CD14-positive monocyte (primary cell): Measurements from ENCODE around the gene TANGO2. TPM values are rescaled to one million over a fixed set of nuclear protein-coding genes. Genes with fewer than 3 reads are reported as not detected.

ENCODE experiments used
- DNase-seq, 3 donors: peaks; one replicate each; pipeline ENCODE4 v3.0.0-alpha.2; 2011 to 2022
- H2AFZ ChIP-seq: 2 replicates; pipeline ENCODE4 v1.6.0; 2012; ENCODE audit warnings: mild to moderate bottlenecking, low read depth, low read length, inconsistent platforms; ENCODE audit not compliant: insufficient read depth, poor library complexity, severe bottlenecking
- H3K27ac ChIP-seq, 2 donors: 1 replicate in 1 of 2; 2 replicates in 1 of 2; pipeline ENCODE4 v1.5.1; 2012 to 2013; ENCODE audit warnings: low read length in 2 of 2, control low read depth in 1 of 2, inconsistent platforms in 1 of 2, low read depth in 1 of 2, mild to moderate bottlenecking in 1 of 2
- H3K27me3 ChIP-seq, 2 donors: one replicate each; pipeline versions ENCODE4 v1.6.0 to v1.6.1; 2011 to 2013; ENCODE audit warnings: low read length in 2 of 2; ENCODE audit not compliant: control insufficient read depth in 2 of 2, insufficient read depth in 2 of 2
- H3K36me3 ChIP-seq, 2 donors: replicated peaks in 1 of 2; 1 replicate in 1 of 2; 2 replicates in 1 of 2; pipeline versions ENCODE4 v1.5.1 to v1.6.1; 2012 to 2013; ENCODE audit warnings: low read length in 2 of 2, control low read depth in 1 of 2, inconsistent platforms in 1 of 2, mild to moderate bottlenecking in 1 of 2; ENCODE audit not compliant: insufficient read depth in 2 of 2, control insufficient read depth in 1 of 2
- H3K4me1 ChIP-seq, 2 donors: 1 replicate in 1 of 2; 2 replicates in 1 of 2; pipeline versions ENCODE4 v1.5.1 to v1.6.1; 2012 to 2013; ENCODE audit warnings: low read length in 2 of 2, control low read depth in 1 of 2, inconsistent platforms in 1 of 2, mild to moderate bottlenecking in 1 of 2, moderate library complexity in 1 of 2; ENCODE audit not compliant: insufficient read depth in 2 of 2, control insufficient read depth in 1 of 2
- H3K4me2 ChIP-seq: replicated peaks from 2 replicates; pipeline ENCODE3; 2012; ENCODE audit warnings: low read length, moderate library complexity, mild to moderate bottlenecking; ENCODE audit not compliant: poor library complexity, severe bottlenecking; ENCODE audit errors: extremely low read depth
- H3K4me3 ChIP-seq, 3 experiments: fragments of 200-600 bp in 1 of 3; sonication (generic) in 1 of 3; replicated peaks in 1 of 3; 1 replicate in 2 of 3; 2 replicates in 1 of 3; pipeline ENCODE4 v1.5.1; 2011 to 2013; ENCODE audit warnings: low read length in 3 of 3, mild to moderate bottlenecking in 3 of 3, control low read depth in 2 of 3, low read depth in 2 of 3, inconsistent platforms in 1 of 3, moderate library complexity in 1 of 3
- H3K79me2 ChIP-seq: 2 replicates; pipeline ENCODE4 v1.6.0; 2012; ENCODE audit warnings: mild to moderate bottlenecking, control low read depth, inconsistent platforms, low read length, moderate library complexity; ENCODE audit not compliant: insufficient read depth
- H3K9ac ChIP-seq: 2 replicates; pipeline ENCODE4 v1.6.0; 2017; ENCODE audit warnings: low read length, mild to moderate bottlenecking; ENCODE audit not compliant: insufficient read depth, poor library complexity, severe bottlenecking
- H3K9me3 ChIP-seq, 2 donors: replicated peaks in 1 of 2; 1 replicate in 1 of 2; 2 replicates in 1 of 2; pipeline versions ENCODE4 v1.5.1 to v1.6.1; 2012 to 2013; ENCODE audit warnings: low read length in 2 of 2, control low read depth in 1 of 2; ENCODE audit not compliant: control insufficient read depth in 1 of 2, insufficient read depth in 1 of 2
- H4K20me1 ChIP-seq: 2 replicates; pipeline ENCODE4 v1.6.0; 2012; ENCODE audit warnings: mild to moderate bottlenecking, low read length, control low read depth, moderate library complexity; ENCODE audit not compliant: insufficient read depth
- H3K27ac Mint-ChIP-seq, 7 donors: one replicate each; pipeline ENCODE4 v1.8.0; 2020; ENCODE audit warnings: mild to moderate bottlenecking in 7 of 7, mixed read lengths in 7 of 7, moderate library complexity in 6 of 7, inconsistent platforms in 2 of 7
- H3K27me3 Mint-ChIP-seq, 3 donors: one replicate each; pipeline ENCODE4 v1.8.0; 2021 to 2022; ENCODE audit warnings: low read depth in 3 of 3, mild to moderate bottlenecking in 3 of 3, mixed read lengths in 3 of 3, moderate library complexity in 3 of 3, inconsistent platforms in 1 of 3
- H3K36me3 Mint-ChIP-seq, 2 donors: one replicate each; pipeline ENCODE4 v1.8.0; 2020; ENCODE audit warnings: mixed read lengths in 2 of 2, inconsistent platforms in 1 of 2, mild to moderate bottlenecking in 1 of 2
- H3K4me1 Mint-ChIP-seq: one replicate; pipeline ENCODE4 v1.8.0; 2020; ENCODE audit warnings: mild to moderate bottlenecking, mixed read lengths
- H3K4me3 Mint-ChIP-seq, 2 donors: one replicate each; pipeline ENCODE4 v1.8.0; 2020; ENCODE audit warnings: mild to moderate bottlenecking in 2 of 2, mixed read lengths in 2 of 2, moderate library complexity in 1 of 2
- H3K9me3 Mint-ChIP-seq, 7 donors: one replicate each; pipeline ENCODE4 v1.8.0; 2020 to 2022; ENCODE audit warnings: mixed read lengths in 7 of 7, mild to moderate bottlenecking in 6 of 7, moderate library complexity in 6 of 7, inconsistent platforms in 2 of 7
- WGBS: methylation state at CpG from one replicate; pipeline ENCODE4 v1.1.5; 2013; ENCODE audit warnings: missing lambda C conversion rate; ENCODE audit not compliant: insufficient coverage; 5-methylcytosine and 5-hydroxymethylcytosine counted together
- intact Hi-C, 2 donors: fragments of 100-400 bp; cut with micrococcal nuclease; formaldehyde crosslinking; loops; one replicate each; pipeline versions ENCODE4 v1.15.0 to v1.15.1; 2023
- polyA plus RNA-seq, 3 donors: library from polyadenylated mRNA; depleted of rRNA in 1 of 3; unstranded in 2 of 3; stranded (reverse) in 1 of 3; fragments of 300-500 nt in 2 of 3; fragments of >200 nt in 1 of 3; fragmentation: Illumina TruSeq in 2 of 3; gene quantifications; 1 replicate in 2 of 3; 2 replicates in 1 of 3; pipeline ENCODE4 v1.2.3, GENCODE V29; 2012 to 2021
- TF ChIP-seq, protein P1 (sequence below): fragments of 200-600 bp; IDR thresholded peaks from one replicate; pipeline ENCODE4 v1.8.0; 2022; ENCODE audit warnings: antibody characterized with exemption, mild to moderate bottlenecking

Gene TANGO2
- polyA plus RNA-seq, 3 donors = 56.4 to 94.9 (median 58.2) TPM

DNA sequence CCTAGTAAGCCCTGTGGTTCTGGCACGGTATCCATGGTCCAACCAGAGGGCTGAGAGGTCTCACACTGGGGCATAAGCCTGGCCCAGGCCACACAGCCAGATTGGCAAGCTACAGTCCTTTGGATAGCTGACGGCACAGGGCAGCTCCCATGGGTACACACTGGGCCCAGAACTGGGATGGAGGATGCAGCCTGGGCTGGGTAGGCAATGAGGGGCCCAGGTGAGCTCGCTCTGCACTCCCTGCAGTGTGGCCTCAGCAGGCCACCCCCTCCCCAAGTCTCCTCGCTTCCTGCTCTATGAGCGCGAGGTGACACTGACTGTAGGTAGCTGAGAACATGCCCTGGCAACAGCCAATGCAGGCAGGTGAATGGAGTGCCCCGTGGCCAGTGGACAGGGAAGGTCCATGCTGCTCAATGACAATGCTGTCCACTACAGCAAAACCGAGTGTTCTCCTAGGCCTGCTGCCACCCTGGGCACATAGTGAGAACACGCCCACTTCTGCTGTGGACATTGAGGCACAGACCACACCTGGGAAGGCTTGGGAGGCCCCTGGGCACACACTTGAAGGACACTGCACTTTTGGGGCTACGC is 8.1 kb upstream of the TANGO2 start:
- no peaks in the 10 kb centered on the region for H3K36me3 Mint-ChIP-seq
- H3K27ac Mint-ChIP-seq = no peak overlapping the region
- H3K9ac ChIP-seq = no peak overlapping the region
- intact Hi-C loops = loop anchor here (2.0 to 10.0 kb wide), 4 partner anchors 41 to 281 kb away; partner anchors contain the start of genes GNB1L (in 1 of the 2) and RTL10 (in 1 of the 2)
- H3K27me3 ChIP-seq = peaks cover 17 to 25% of the 10 kb centered on the region in 2 donors
- no peak for DNase-seq
- H3K27me3 Mint-ChIP-seq = peaks cover 20 to 44% (median 31%) of the 10 kb centered on the region in 3 donors
- H3K4me3 Mint-ChIP-seq = no peak overlapping the region
- H3K36me3 ChIP-seq = no peaks in the 10 kb centered on the region
- peaks cover 0 to 8% (median 0%) of the 10 kb centered on the region in 7 donors for H3K9me3 Mint-ChIP-seq
- H3K4me1 ChIP-seq = peaks cover 5 to 17% of the 10 kb centered on the region in 2 donors
- no peaks in the 10 kb centered on the region for H3K79me2 ChIP-seq
- H3K9me3 ChIP-seq = peaks cover 0 to 6% of the 10 kb centered on the region in 2 donors
- no peak overlapping the region for H3K4me3 ChIP-seq
- TF ChIP-seq, protein P1, sequence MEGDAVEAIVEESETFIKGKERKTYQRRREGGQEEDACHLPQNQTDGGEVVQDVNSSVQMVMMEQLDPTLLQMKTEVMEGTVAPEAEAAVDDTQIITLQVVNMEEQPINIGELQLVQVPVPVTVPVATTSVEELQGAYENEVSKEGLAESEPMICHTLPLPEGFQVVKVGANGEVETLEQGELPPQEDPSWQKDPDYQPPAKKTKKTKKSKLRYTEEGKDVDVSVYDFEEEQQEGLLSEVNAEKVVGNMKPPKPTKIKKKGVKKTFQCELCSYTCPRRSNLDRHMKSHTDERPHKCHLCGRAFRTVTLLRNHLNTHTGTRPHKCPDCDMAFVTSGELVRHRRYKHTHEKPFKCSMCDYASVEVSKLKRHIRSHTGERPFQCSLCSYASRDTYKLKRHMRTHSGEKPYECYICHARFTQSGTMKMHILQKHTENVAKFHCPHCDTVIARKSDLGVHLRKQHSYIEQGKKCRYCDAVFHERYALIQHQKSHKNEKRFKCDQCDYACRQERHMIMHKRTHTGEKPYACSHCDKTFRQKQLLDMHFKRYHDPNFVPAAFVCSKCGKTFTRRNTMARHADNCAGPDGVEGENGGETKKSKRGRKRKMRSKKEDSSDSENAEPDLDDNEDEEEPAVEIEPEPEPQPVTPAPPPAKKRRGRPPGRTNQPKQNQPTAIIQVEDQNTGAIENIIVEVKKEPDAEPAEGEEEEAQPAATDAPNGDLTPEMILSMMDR = no peak
- no peak overlapping the region for H2AFZ ChIP-seq
- peaks cover 7% of the 10 kb centered on the region for H3K4me1 Mint-ChIP-seq
- 90% methylated on average over 9 of the region's 10 CpGs for WGBS
- no peak overlapping the region for H3K4me2 ChIP-seq
- H3K27ac ChIP-seq = no peak overlapping the region
- no peaks in the 10 kb centered on the region for H4K20me1 ChIP-seq

DNA sequence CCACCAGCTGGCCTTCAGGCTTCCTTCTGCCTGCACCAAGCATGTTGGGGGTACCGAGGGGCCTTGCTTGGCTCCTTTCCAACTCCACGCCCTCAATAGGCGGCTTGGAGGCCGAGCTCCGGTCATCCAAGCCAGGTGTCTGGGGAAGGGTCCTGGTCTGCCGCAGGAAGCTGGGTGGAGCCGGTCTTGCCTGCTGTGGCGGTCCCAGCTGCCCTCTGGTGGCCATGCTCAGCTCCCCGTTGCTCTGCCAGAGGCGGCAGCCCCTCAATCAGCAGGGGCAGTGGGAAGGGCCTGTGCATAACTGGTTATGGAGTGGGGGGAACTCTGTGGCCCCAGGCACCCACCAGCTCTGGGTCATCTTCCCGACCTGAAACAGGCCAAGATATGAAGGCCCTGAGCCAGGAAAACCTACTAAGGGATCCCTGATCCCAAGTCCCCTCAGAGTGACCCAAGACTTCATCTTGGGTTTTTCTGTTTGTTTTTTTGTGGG is 7.5 kb upstream of the TANGO2 start:
- Histone ChIP-seq H3K9ac (no peak overlapping the region), H3K9me3 (peaks cover 0 to 6% of the 10 kb centered on the region in 2 donors), H3K4me1 (peaks cover 5 to 17% of the 10 kb centered on the region in 2 donors), H3K27me3 (peaks cover 17 to 31% of the 10 kb centered on the region in 2 donors), H3K4me3 (no peak overlapping the region), H4K20me1 (no peaks in the 10 kb centered on the region), H3K27ac (no peak overlapping the region), H3K79me2 (no peaks in the 10 kb centered on the region), H2AFZ (no peak overlapping the region), H3K36me3 (no peaks in the 10 kb centered on the region), H3K4me2 (no peak overlapping the region)
- peak; percentile 19 to 54 (median 39) for DNase-seq
- Mint-ChIP-seq H3K36me3 (no peaks in the 10 kb centered on the region), H3K27me3 (peaks cover 26 to 50% (median 36%) of the 10 kb centered on the region in 3 donors), H3K27ac (no peak overlapping the region), H3K4me3 (no peak overlapping the region), H3K4me1 (peaks cover 7% of the 10 kb centered on the region), H3K9me3 (peaks cover 0 to 8% (median 0%) of the 10 kb centered on the region in 7 donors)
- 2% methylated on average over 11 of the region's 11 CpGs for WGBS
- intact Hi-C loops = loop anchor here (2.0 to 10.0 kb wide), 4 partner anchors 41 to 281 kb away; partner anchors contain the start of genes GNB1L (in 1 of the 2) and RTL10 (in 1 of the 2)
- TF ChIP-seq, protein P1 = peak; percentile 71
